ENCODE results near the gene SOS1. TPM values are rescaled to one million over a fixed set of nuclear protein-coding genes. Genes with fewer than 3 reads are reported as not detected.

The SOS1 gene
- polyA plus RNA-seq, 4 donors, result 37.3 to 62.9 (median 53.0) TPM

DNA sequence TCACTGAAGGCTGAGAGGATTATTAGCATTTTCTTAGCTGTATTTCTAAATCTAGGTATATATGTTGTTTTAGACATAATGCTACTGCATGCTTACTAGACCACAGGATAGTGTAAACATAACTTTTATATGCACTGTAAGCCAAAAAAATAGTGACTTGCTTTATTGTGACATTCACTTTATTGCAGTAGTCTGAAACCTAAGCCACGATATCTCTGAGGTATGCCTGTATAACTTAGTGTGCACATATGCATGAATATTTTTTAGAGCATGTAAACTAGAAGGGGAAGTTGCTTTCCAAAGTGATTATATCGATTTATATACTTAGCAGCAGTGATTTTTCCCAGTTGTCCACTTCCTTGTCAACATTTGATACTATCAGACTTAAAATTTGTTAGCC, 81.8 kb downstream of the SOS1 start:
- no peak for DNase-seq (ENCODE audit: low read depth in 4 of 4, low spot score in 2 of 4)

DNA sequence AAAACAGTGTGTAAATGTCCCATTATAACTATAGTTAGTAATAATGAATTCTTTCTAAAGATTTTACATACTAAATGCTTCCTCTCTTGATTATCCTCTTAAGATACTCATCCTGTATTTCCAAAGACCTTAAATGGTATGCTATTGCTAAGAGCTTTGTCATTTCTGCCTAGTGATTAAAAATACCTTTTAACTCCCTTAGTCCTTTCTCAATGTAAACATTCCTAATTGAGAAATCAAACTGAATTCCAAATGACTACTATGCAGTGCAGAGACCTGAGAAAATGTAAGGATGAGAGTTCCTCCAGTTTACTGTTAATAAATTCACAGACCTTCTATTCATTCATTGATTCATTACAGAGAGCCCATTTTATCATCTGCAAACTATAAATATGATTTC, 86.9 kb downstream of the SOS1 start:
- DNase-seq (ENCODE audit: low read depth in 4 of 4, low spot score in 2 of 4), result no peak

DNA sequence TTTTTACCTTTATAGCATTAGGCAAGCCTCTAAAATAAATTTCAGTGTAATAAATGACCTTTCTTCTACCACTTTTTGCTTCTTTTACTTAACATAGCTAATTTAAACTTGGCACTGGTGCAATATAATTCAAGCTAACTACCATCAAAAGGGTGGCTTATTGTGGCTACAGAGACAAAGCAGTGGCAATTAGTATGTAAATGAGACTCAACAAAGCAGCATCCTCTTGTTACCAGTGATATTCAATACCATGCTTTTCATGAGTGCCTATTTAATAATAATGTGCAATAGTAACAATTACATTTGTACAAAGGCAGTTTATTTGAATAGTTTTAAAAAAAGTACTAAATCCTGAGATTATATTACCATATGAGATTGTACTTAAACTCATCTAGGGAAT, 93.4 kb downstream of the SOS1 start:
- DNase-seq (ENCODE audit: low read depth in 4 of 4, low spot score in 2 of 4), result no peak

DNA sequence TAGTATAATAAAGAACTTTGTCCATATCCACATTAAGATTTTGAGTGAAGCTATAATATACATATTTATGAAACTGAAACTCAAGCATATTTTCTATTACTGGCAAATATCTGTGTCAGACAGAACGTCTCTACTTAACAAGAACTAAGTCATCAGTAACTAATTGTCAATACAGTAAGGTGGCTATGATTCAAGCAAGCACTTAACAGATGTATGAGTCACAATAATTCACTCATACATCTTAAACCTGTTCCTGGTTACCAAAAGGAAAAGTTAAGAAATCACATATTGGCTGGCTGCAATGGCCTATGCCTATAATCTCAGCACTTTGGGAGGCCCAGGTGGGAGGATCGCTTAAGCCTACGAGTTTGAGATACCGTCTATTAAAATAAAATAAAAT, 96.0 kb downstream of the SOS1 start:
- no peak for DNase-seq (ENCODE audit: low read depth in 4 of 4, low spot score in 2 of 4)

DNA sequence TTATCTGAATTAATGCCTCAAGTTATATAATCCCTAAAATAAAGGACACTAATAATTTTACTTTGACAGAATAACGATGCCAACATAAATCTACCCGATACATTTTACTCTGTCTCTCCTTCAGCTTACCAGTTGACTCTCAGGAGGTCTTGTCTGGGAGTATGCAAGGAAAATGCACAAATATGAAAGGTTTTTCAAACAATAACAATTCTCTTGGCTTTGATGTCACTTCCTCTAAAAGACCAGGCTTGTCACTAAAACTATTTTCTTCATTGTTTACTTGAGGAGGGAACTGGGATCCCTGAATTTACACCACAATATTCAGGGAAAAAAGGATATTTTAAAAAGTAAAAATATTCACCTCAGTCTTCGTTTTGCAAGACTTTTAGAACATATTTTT, 97.2 kb downstream of the SOS1 start:
- DNase-seq (ENCODE audit: low read depth in 4 of 4, low spot score in 2 of 4), result no peak

DNA sequence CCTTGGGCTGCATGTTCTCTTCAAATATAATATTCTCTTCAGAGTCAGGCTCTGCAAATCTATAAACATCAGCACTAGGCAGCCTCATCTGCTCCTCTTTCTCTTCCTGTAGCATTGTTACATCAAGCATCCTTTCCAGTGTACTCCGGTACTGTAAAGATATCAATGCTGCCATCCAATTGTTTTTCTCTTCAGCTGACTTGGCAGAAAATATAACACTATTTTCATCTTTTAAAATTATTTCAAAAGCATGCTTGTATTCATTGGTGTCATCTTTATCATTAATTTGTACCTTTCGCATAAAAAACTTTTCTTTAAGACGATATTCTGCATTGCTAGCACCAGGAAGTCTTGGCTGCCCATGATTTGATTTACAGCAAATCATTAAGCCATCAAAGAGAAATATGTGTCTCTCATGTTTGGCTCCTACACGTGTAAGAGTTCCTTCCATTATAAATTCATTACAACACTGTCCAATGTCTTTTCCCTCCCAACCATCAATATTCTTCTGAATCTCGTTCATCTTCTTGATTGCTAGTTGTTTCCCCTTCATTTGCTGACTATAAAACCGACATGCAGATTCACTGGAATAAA, 98.1 kb downstream of the SOS1 start:
- peak in 1 of 4 donors; percentile 4 for DNase-seq (ENCODE audit: low read depth in 4 of 4, low spot score in 2 of 4)

DNA sequence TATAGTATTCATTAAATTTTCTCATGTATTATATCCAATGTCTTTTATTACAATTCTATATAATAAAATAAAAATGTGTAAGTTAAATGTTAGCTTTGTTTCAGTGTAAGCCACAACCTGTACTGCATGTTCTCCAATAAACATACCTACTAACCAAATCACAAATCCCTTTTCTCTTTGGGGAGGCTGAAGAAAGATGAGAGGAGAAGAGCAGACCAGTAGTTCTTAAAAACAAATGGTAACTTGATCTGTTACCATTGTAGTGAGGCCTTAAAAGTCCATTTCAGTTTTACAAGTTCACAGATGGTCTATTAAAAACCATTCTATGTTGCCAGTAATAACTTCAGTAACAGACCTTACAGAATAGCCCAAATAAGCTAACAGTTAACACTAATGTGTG, 100.5 kb downstream of the SOS1 start:
- DNase-seq (ENCODE audit: low read depth in 4 of 4, low spot score in 2 of 4), result no peak

DNA sequence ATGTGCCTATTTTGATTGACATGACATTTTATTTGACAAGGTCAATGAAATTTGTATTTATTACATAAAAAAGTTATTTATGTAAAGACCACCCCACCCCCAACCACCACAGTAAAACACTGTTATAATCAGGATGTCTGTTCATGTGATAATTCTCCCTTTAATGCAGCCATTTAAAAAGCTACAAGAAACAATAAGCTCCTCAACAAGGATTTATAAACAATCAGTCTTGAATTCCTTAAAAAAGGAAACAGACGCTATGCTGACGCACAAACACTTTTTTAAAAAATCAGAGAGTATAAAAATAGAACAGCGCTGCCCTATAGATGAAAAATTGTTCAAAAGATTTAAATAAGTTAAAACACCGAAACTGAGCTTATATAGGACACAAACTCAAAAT, 102.2 kb downstream of the SOS1 start:
- DNase-seq (ENCODE audit: low read depth in 4 of 4, low spot score in 2 of 4), result no peak

DNA sequence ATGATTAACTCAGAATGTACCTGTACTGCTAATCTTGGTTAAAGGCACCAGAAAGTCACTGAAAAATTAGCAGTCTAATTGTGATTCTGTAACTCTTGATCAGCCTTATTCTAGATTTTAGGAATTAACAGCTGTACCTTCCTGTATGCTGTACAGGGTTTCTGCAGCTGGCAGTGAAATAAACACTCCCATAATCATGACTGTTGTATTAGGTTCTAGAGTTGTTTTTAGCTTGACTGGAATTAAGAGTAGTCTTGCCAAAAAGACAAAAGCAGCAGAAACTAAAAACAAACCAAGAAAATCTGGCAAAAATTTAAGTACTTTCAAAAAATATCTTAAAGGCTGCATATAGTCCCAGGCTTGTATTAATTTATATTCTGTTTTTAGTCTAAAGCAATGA, 103.5 kb downstream of the SOS1 start:
- DNase-seq (ENCODE audit: low read depth in 4 of 4, low spot score in 2 of 4), result no peak

DNA sequence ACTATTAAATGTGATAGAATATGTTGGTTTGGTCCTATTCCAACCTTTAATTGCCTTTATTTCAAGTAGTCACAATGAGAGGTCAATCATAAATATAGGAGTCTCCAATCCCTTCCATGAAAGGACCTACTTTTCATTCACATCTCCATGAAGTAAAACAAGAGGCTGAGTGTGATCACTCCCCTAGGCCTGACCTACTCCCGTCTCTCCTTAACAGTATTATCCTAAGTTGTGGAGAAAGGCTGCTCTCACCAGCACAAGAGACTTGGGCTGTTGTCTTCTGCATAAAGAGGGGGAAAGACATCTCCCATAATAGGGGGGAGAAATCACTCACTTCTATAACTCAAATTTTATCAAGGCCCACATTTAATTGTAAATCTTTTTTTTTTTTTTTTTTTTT, 105.4 kb downstream of the SOS1 start:
- DNase-seq (ENCODE audit: low read depth in 4 of 4, low spot score in 2 of 4), result no peak

DNA sequence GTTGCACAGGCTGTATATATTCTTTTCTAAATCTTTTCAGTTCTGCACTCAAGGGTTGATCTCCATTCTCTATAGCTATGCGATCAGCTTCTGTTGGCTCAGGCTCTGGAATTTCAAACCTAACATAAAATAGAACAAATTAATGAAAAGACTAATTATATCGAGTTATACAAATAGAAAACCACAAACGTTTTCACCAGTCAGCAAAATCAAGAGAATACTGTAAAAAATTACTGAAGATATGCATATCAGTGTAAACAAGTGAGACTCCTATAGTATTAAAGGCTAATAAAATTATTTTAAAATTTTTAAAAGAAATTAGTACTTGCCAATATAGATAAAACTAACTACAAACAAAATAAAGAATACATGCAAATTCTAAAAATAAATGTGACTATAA, 107.0 kb downstream of the SOS1 start:
- DNase-seq (ENCODE audit: low read depth in 4 of 4, low spot score in 2 of 4), result no peak

DNA sequence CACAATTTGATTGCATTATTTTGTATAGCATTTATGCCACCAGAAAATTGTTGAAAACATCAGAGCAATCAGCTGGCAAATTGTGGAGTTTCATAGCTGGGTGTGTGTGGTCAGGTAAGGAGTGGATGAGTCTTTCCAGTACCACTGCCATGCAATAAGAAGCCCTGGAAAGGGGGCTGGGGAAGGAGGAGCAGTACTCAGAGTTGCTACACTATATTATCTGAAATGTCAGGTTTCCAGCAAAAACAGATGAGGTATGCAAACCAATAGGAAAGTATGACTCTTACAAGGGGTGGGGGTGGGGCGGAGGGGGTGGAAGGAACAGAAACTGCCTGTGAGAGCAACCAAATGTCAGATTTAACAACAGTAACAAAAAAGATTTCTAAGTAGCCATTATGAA, 112.2 kb downstream of the SOS1 start:
- DNase-seq (ENCODE audit: low read depth in 4 of 4, low spot score in 2 of 4), result no peak

DNA sequence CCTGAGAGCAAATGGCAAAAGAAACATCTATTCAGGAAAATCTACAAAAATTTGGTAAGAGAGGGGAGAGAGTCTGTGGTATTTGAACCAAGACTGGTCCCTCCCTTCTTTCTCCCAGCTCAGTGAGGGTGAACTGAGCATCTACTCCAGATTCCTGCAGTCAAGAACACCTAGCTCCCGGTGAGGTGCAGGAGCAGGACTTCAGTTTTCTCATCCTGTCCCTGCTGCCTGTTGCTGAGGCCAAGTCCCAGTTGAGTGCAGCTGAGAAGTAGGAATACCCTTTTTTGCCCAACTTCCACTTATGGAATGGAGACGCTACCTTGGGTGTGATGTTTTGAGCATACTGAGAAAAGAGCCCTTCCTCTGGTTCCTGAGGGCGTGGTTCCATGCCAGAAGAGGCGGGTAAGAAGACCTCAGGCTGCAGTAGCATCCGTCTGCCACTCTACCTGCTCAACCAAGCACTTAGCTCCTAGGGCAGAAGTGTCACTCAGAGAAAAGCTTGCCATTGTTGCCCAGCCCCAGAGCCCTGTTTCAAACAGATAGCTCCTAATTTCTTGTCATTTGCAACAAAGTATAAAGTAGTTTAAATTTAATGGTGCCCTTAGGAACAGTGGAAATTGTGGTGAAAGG, 112.9 kb downstream of the SOS1 start:
- no peak for DNase-seq (ENCODE audit: low read depth in 4 of 4, low spot score in 2 of 4)

DNA sequence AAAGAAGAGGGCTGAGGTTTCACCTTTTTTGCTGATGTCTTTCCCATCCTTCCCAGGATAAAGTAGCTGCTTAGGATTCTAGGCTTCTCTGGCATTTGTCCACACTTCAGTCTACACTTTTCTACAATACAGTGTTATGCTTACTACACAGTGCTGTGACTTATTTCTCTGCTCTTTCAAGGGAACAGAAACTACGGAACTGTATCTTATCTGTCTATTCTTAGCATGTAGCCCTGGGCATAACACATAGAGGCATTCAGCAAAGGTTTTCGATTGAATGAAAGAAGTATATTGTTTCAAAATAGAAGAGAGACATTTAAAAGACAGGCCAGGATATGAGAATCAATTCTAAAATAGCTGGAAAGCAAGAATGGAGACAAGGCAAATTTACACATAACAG, 120.3 kb downstream of the SOS1 start:
- no peak for DNase-seq (ENCODE audit: low read depth in 4 of 4, low spot score in 2 of 4)

DNA sequence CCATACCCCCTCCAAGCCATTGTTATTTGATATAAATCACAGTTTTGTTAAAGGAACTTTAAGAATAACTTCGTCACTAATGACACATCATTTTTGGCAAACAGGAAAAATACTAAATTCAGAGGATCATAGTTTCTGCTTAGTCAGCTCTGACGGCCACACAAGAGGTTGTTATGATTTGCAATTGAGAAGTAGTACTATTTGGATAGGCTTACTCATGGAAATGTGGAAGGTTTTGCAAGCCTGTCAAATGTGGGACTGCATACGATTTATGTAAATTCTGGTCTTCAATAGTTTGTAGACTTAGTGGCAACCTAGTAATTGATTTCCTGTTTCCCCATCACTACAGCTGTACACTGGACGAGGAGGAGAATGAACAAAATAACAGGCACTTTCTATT, 123.1 kb downstream of the SOS1 start:
- DNase-seq (ENCODE audit: low read depth in 4 of 4, low spot score in 2 of 4), result no peak

DNA sequence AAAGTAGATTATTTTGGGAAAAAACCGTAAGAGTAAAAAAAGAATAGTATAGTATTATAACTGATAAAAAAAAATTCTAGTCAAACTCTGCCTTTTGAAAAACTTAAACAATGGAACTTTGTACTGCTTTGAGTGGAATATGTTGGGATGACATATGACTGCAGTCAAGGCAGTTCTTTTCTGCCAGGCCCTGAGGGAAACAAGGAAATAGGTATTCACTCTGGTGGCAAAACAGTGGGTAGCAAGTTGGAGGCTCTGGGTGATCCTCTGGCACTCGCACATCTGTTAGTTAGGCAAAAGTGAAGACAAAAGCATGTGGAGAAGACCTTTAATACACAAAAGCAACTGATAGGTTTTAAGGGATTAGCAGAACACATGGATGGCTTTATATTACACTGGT, 129.0 kb downstream of the SOS1 start:
- DNase-seq (ENCODE audit: low read depth in 4 of 4, low spot score in 2 of 4), result no peak

DNA sequence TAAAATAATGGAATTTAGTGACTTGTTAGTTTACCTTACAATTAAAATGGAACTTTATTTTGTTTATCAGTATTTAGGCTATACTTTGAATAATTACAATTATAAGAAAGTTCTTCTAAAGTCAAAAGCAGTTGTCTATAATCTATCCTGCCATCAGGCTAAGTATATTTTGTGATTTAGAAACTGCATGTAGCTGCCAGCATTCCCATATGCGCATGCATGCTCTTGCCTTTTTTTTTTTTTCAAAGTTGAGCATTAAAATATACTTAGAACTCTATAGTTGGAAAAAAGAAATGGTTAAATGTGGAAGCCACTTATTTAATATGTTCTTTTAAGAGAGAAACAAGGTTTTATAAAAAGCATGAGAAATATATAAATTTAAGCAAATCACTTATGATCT, 132.1 kb downstream of the SOS1 start:
- no peak for DNase-seq (ENCODE audit: low read depth in 4 of 4, low spot score in 2 of 4)

DNA sequence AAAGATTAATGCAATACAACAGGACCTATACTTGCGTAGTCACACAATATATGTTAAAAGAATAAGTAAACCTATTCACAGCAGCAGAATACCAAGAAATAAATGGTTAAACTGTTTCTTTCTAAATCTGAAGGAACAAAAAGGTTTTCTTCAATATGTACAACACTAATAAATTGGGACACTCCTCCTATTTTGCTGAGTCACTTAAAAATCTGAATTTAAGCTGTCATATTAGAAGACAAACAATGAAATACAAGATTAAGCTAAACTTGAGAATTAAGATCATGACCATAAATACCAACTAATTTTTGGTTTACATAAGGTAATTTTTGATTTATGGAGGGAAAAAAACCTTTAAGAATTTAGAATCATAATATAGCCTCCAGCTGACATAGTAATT, 138.4 kb downstream of the SOS1 start:
- DNase-seq (ENCODE audit: low read depth in 4 of 4, low spot score in 2 of 4), result no peak

DNA sequence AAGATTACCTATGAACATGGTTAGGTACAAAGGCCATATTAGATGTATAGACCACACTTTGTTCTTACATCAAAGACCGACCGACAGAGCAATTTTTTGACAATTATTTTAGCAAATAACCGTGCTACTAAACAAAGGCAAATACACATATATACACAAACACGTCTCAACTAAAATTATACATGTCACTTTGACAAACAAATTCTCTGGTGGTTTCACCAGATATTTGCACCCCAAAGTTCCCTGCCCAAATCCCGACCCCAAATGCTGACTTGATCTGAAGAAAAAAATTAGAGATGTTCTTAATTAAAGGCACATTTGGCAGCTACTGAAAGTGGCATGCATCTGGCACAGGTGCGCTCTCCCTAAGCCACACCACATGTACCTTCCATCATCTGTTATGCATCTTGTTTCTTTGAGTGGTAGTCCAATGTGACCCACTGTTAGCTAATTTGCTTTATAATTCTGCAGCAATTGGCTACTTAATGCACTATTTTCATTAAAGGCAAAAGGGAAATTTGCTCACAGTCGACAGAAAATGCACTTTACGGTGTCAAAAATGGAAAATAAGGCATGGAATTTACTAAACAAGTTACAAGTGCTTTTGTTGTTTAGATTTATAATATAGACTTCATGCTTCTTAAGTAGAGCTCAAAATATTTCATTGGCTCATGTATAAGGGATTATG, 139.0 kb downstream of the SOS1 start:
- no peak for DNase-seq (ENCODE audit: low read depth in 4 of 4, low spot score in 2 of 4)

DNA sequence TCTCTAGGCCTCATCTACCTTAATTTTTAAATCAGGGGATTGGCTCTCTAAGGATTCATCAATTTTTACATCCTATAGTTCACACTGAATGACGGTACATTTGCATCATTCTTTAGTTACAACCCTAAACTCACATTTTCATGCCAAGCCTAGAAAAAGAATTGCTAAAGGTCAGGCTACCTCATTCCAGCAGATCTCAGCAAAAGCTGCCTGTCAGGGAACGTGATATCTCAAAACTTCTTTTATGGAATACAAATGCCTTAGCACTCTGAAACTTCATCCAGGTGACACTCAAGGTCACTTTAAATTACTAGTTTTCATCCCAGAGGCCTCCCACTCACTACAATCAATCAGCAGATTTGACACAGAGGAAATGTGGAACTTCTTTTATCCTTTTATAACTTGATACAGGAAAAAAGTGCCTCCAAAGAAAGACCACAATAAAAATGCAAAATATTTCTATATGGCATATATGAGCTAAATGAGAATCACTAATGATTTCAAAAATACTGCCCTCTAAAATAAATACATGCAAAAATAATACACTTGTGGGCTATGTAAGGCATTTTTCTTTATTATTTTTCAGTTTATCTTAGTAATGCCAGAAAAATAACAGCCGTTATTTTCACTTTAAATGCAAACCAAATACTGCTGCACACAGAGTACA, 139.7 kb downstream of the SOS1 start:
- DNase-seq (ENCODE audit: low read depth in 4 of 4, low spot score in 2 of 4), result no peak

DNA sequence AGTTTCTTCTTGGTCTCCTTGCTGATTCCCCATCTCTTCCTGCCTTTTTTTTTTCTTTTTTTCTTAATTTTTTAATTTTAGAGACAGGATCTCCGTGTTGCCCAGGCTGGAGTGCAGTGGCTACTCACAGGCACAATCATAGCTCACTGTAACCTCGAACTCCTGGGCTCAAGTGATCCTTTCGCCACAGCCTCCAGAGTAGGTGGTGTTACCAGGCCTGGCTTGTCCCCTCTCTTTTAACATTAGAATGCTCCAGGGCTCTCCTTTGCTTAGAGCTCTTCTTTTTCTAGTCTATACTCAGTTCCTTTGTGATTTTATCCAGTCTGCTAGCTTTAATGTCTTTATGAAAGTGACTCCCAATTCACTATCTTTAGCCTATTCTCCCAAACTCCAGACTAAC, 141.9 kb downstream of the SOS1 start:
- DNase-seq (ENCODE audit: low read depth in 4 of 4, low spot score in 2 of 4), result no peak
